Stimulated activated naive CD8-positive, alpha-beta T cell treated with anti-CD3 and anti-CD28 coated beads, Interleukin-15, Interleukin-2, amounts not matched to agents 100 U/mL and 50 U/mL, for 24 hours (primary cell): Measurements from ENCODE around the gene ABRACL.
"Not testable (repeated sequence)": the region's sequence is repeated elsewhere in the genome, so short reads cannot be mapped to it uniquely, and the experiment has no call there.

Experiments
- ATAC-seq: fragments of 150-1000 bp; cut with Tn5 transposase; one replicate; pipeline ENCODE4 v1.10.0; 2021
- DNase-seq: peaks from one replicate; pipeline ENCODE4 v3.0.0; 2021

The ABRACL gene, protein sequence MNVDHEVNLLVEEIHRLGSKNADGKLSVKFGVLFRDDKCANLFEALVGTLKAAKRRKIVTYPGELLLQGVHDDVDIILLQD

DNA sequence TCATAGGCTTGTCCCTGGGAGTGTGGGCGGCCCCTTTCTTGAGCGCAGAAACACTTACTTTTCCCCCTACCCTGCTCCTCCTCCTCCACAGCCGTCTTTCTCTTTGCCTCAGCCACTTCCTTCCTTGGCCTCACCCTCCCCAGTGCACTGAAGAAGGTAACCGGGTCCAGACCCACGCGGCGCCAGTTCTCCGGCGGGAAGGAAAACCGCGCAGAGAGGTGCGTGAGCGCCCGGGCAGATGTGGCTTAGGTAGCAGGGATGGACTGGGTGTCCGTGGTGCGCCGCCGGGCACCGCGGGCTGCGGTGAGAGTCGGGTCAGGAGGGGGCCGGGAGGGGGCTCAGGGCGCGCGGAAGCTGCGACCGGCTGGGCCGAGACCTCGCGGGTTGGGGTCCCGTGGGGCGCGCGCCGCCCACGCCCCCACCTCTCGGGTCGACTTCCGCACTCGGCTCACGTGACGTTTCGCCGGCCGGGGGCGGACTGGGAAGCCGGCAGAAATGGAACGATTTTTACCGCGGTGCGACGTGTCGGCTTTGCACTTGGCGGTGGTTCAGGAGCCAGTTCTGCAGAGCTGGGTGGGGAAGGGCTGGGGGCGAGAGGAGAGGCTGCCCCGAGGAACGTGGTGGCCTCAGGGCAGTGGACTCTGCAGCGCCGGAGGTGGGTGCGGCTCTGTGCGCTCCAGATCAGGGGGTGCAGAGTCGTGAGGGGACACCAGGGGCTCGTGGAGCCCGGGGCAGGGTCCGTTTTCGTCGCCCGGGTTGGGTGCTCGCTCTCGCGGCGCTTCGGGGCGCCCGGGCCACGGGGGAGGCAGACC, at the start of gene ABRACL:
TSS of gene ABRACL (plus strand) at position 88 of the 812 bp plus-strand sequence. CDS start 5,416 bp downstream, outside the sequence.
- peak; percentile 87 for ATAC-seq
- DNase-seq, result peak; percentile 85

DNA sequence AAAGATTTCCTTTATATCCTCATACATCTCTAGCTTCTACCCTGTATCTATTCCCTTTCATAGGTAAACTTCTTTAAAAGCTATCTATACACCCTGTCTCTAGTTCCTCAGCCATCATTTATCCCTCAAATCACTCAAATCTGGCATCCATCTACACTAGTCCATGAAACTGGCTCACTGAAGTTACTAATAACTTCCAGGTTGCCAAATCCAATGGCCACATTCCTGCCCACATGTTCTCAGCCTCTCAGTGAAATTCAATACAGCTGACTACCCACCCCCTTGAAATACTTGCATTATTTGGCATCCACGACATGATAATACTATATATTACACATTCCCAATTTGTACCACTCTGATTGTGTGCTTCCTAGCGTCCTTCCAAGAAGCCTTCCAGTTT, 49.2 kb upstream of the ABRACL start:
- ATAC-seq (no peak), DNase-seq (no peak)

DNA sequence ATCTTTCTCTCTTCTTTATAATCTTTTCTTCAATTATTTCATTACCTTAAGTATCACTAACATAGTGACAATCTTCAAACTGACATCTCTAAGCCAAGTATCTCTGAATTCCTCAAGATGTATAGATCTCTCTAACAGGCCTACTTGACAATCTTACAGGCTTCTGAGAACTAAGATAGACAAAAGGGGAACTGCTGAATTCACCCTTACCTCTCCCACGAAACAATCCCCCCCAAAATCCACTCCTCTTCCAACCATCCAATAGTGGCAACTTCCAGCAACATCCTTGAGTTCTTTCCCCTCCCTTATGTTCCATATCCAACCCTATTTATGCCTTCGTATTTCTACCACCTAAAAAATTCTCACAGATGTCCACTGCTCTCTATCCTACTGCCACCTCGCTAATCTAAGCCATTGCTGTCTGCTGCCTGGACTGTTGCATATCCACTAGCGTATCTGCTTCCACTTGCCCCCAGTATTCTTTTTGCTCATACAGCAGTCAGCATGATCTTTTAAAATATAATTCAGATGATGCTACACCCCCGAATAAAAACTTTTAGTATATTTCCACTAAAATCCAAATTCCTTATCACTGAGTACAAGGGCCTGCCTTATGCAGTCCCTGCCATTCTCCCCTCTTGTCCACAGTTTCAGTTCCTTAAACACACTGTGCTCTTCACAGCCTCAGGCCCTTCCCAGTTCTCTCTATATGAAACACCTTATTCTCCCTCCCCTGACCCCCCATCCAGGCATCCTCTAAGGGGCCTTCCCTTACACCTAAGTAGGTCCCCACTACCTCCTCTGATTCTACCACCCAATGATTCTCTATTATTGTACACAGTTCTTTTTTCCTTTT, 48.5 kb upstream of the ABRACL start:
- ATAC-seq, result no peak

DNA sequence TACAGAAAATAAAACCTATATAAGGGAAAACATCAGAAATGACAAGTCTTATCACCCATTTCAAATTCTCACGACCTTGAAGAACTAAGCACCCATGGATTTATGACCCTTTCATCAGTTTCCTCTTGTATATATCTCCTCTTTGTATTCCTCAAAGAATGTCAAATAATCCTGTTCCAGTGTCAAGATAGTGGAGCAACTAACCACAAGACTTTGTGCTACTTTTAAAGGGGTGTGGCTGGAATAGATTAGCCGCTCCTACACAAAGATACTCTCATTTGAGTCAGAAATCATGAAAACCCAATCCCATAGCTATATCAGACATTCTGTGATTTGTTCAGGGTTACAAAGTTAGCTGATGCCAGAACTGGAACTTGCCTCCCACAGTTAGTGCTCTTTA, 47.1 kb upstream of the ABRACL start:
- ATAC-seq (no peak), DNase-seq (no peak)

More for the DNA sequence above, 48.5 kb upstream of the ABRACL start:
- no peak for DNase-seq

DNA sequence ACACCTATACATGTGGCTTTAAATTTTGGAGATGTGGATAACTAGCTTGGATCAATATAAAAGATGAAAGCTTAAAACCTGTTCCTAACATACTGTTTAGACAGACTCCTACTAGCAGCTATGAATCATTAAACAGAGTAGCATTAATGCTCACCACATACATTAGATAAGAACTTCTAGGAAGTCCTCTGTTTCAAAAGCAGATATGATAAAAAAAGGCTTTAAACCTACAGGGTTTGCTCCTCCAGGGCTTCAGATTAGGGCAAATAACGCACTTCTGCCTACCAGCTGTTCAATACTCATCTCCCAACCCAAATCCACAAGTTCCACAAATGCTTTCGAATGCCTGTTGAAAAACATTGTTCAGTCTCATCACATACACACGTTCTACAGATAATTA, 42.0 kb upstream of the ABRACL start:
- ATAC-seq, result no peak
- DNase-seq, result no peak

DNA sequence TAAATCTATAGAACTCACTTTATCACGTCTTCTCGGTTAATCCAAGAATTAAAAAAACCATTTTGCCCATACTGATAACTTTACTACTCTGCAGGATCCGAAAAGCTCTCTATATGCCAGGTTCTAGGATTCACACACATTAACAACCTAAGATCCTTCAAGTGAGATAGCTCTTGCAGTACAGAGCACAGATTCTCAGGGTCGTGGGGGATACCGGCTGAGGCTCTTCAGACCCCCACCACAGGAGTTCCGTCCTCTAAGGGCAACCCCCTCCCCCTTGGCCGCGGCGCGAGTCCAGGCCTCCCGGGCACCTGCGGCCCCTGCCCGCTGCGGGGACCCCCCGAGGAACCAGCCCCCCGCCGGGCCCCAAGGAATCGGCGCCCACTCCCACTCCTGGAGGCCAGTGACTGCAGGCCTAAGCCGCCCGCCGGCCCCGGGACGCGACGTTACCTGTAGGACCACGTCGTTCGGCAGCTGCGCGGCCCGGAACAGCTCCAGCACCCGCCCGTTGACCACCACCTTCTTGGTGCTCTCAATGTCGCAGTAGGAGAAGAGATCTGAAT, 41.4 kb upstream of the ABRACL start:
- ATAC-seq (no peak), DNase-seq (no peak)

DNA sequence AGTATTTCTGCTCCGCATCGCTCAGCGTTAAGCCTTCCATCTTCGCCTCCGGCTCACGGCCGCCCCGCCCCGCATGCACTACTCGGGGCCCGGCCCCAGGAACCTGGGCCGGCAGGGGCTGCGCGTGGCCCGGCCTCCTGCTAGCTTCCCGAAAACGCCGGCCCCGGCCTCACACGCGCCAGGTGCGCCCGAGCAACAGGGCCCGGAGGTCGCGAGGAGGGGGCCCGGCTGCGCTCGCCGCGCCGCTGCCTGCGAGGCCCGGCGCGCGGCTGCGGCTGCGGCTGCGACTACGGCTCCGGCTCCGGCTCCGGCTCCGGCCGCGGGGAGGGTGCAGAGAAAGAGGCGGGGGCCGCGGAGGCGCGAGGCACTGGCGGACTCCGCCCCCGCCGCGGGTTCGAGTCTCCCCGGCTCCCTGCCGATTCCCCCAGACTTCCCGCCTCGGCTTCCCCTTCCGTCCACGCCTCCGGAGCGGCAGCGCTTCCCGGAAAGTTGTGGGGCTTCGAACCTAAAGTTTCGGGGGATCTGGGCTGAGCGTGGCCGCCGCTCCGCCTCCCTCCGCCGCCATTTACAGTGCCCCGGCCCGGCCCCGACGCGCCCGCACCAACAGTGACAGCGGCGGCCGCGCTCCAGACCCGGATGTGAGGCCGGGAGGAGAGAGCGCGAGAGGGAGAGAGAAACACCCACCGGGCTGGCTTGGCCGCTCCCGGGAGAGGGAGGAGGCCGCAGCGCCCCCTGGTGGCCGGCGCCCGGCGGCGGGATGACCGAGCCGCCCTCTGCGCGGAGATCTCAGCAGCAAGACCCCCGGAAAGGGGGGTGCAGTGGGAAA, 40.7 kb upstream of the ABRACL start, which contains the start of gene REPS1:
TSS of gene REPS1 (minus strand) at position 611 of the 826 bp plus-strand sequence. CDS start at position 40, 571 bp downstream.
- ATAC-seq, result peak; percentile 95
- peak; percentile 96 for DNase-seq

DNA sequence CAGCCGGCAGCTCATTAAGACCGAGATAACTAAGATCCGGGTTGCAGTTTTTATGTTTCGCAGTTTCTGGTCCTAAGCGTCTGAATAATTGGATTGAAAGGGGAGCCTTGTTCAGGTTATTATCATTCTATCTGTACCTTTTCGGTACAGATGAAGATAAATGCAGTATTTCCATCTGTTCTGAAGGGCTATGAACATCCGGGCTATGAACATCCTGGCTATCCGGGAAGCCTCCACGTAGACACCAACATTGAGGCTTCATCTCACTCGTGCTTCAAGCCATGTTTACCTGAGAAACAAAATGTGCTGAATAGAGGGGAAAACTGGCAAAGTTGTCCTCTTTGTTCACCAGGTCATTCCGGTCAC, 40.1 kb upstream of the ABRACL start:
- ATAC-seq (peak; percentile 7), DNase-seq (no peak)

DNA sequence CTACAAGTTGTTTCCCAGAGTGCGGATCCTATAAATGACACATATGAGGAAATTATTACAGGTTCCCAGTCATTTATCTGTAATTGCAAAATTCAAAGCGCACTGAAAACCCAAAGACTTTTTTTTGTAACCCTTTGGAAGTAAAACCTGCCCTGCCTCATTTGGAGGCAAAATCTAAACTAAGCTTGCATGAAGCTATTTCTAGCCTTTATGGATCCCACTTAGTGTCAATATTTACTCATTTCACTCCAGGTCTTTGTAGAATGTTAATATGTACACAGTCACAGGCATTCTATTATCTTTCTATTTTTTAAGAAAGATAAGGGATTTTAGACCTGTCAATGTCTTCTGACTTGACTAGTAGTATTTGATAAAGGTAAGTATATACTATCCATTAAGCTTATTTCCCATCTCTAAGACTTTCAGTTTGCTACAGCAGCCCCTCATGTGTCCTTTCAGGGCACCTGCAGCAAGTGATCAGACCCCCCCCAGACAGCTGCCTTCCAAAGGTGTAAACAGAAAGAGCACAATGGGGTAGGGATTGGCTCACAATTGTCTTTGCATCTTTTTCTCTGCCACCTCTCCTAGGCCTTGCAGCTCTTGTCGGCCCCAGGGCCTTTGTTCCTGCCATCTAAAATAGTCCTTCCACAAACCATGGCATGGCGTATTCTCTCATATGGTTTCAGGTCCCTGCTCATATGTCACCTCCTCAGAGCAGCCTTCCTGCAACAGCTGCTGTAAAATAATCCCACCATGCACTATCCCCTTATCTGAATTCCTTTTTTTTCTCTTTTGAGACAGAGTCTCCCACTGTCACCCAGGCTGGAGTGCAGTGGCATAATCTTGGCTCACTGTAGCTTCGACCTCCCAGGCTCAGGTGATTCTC, 39.2 kb upstream of the ABRACL start:
- ATAC-seq, result no peak
- DNase-seq, result no peak

DNA sequence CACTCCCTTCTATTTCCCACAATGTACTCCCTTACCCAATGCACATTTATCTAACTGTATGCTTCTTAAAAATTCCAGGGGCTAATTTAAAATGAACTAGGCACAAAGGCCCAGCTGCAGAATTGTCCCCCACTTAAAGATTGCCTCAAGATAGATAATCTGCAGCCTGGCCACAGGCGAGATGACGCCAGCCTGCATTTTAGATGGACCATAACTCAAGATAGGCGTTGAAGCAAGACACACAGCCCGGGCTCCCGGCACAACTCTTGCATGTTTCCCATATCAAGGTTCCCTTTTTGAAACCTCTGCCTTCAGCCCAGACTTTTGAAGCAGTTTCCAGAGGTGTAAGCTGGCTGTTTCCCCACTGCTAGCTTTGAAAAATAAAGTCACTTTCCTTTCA, 37.3 kb upstream of the ABRACL start:
- no peak for DNase-seq
- ATAC-seq, result no peak

DNA sequence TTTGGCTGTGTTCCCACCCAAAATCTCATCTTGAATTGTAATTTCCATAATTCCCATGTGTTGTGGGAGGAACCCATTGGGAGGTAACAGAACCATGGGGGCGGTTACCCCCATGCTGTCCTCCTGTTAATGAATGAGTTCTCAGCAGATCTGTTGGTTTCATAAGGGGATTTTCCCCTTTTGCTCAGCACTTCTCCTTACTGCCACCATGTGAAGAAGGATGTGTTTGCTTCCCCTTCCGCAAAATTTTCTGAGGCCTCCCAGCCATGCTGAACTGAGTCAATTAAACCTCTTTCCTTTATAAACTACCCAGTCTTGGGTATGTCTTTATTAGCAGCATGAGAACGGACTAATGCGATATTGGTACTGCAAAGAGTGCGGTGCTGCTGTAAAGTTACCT, 35.6 kb upstream of the ABRACL start:
- not testable (repeated sequence) for DNase-seq, ATAC-seq

DNA sequence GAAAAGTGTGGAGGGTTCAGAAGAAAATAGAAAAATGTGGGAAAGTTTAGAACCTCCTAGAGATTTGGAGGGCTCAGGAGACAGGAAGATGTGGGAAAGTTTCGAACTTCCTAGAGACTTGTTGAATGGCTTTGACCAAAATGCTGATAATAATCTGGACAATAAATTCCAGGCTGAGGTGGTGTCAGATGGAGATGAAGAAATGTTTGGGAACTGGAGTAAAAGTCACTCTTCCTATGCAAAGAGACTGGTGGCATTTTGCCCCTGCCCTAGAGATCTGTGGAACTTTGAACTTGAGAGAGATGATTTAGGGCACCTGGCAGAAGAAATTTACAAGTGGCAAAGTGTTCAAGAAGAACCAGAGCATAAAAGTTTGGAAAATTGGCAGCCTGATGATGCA, 35.1 kb upstream of the ABRACL start:
- DNase-seq, ATAC-seq: not testable (repeated sequence)

DNA sequence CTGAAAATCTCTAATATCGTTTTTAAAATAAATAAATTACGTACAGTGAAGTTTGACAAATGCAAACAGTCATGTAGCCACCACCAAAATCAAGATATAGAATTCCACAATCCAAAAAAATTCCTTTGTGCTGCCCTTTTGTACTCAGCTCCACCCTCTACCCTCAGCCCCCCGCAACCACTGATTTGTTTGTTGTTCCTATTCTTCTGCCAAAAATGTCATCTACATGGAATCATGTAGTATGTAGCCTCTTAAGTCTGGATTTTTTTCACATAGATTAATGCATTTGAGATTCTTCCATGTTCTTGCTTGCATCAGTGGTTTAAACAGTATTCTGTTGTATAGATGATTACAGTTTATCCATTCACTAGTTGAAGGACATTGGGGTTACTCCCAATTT, 32.0 kb upstream of the ABRACL start:
- ATAC-seq (no peak), DNase-seq (no peak)

DNA sequence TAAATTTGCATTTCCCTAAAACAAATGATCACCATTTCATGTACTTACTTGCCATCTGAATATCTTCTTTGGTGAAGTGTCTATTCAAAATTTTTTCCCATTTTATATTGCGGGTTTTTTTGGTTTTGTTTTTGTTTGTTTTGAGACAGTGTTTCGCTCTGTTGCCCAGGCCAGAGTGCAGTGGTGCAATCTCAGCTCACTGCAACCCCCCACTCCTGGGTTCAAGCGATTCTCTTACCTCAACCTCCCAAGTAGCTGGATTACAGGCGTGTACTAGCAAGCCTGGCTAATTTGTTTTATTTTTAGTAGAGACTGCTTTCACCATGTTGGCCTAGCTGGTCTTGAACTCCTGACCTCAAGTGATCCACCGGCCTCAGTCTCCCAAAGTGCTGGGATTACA, 31.4 kb upstream of the ABRACL start:
- DNase-seq, result no peak

DNA sequence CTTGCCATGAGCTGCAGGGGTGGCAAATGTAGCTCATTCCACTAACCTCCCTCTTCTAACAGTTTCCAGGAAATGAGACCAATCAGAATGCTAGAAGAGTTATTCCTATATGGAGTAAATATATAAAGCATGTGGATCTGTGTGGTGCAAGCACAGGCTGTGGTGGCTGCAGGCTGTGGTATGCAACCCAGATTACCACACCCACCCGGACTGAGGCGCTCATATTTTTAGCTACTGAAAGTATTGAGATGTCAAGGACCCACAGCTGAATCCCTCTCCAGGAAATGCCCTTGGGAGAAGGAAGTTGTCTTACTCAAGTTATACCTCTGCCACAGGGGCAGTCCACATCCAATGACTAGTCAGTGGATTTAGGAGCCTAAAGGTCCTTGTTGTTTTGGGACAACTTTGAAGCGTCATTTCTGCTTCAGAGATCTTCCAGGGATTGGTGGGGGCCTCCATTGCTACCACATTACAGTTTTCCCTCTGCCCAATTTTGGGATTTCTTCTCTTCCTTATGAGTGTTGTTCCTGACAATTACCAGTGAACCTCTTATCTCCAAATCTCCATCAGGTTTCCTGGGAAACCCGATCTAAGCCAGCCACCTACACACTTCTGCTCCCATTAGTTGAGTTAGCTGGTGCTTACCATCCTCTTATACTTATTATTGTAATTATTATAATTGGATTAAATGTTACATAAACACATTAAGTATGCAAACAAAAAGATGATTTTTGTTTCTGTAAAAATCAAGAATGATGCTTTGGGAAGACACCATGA, 28.4 kb upstream of the ABRACL start:
- no peak for DNase-seq
- ATAC-seq, result no peak

More for the DNA sequence above, 31.4 kb upstream of the ABRACL start:
- no peak for ATAC-seq

DNA sequence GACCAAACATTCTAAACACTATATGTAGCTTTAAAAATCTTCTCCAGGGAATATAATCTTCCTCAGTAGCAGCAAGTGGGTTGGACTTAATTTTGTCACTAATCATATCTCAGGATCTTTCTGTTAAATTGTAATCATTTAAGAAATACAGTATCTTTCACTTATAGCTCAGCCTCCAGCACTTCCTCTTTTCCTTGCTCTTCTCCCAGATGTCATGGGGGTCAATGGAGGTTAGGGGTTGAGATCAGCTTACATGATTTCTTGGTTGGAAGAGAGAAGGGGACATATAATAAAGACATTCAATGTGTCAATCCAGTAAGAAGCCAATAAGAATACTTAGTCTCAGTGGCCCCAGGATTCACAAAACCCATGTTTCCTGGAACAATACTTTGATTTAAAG, 24.8 kb upstream of the ABRACL start:
- ATAC-seq, result no peak
- DNase-seq, result no peak

DNA sequence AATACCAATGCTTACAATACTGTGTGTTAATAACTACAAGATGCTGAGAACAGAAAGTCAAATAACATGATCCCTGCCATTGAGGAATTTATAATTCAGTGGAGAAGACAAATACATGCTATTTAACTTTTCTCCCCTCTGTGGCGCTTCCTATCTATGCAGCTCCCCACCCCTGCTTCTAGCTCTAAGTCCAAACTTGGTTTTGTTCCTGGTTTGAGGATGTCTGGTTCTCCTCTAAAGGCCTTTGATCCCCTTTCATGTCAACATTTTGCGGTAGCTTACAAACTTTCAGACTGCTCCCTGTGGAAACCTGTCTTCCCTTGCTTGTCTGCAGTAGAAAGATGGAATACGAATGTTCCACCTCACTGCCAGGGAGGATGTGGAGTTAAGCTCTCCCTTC, 22.1 kb upstream of the ABRACL start:
- no peak for DNase-seq
- no peak for ATAC-seq

DNA sequence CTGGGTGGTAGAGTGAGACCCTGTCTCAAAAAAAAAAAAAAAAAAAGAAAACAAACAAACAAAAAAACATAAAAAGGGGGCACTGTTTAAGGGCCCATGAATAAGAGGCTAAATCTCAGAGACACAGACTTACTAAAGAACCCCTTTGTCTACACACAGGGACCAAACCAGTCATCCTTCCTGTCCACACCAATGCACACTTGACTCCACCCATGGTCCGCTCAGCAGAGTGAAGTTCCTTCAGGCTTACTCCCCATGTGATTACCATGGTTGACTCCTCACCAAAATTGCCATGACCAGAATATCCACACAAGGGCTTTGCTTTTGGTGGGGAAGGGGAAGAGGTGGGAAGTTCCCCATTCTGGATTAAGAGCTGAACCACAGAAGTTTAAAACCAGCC, 21.1 kb upstream of the ABRACL start:
- ATAC-seq (no peak), DNase-seq (no peak)

DNA sequence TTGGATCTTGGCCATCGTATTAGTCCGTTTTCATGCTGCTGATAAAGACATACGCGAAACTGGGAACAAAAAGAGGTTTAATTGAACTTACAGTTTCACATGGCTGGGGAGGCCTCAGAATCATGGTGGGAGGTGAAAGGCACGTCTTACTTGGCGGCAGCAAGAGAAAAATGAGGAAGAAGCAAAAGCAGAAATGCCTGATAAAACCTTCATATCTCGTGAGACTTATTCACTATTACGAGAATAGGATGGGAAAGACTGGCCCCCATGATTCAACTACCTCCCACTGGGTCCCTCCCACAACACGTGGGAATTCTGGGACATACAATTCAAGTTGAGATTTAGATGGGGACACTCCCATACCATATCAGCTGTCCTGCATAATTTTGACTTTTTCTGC, 20.4 kb upstream of the ABRACL start:
- ATAC-seq, result no peak
- DNase-seq, result no peak

DNA sequence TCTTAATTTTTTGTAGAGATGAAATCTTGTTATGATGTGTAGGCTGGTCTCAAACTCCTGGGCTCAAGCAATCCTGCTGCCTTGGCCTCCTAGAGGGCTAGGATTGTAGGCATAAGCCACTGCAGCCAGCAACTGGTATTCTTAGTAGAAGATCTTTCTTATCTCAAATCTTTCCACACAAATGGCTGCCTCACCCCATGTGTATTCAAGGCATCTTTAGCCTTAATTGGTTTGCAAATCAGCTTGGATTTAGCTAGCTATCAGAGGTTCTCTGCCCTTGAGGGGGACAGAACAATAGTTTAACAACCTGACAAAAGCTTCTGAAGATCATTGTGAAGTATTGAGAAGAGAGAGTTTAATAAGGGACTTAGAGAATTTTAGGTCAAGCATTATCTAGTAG, 17.9 kb upstream of the ABRACL start:
- DNase-seq (no peak), ATAC-seq (no peak)
